ENCODE measurements around the gene MEDAG.
"Not testable (repeated sequence)": the region's sequence is repeated elsewhere in the genome, so short reads cannot be mapped to it uniquely, and the experiment has no call there.

Gene MEDAG

DNA sequence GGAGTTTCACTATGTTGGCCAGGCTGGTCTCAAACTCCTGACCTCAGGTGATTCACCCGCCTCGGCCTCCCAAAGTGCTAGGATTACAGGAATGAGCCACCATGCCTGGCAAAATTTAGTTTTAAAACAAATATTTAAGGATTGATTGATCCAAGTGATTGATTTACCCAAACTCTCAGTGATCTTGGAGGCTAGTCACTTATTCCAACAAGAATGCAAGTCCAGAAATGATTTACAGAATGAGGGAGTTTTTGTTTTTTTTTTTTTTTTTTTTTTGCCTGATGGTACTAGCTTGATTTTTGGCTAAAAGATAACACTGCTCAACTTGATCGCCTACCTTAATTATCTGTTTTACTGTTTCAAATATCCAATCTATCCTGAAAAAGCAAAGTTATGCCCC lies 20.7 kb downstream of the MEDAG start:
- DNase-seq (ENCODE audit: low read depth) = no peak
- TF ChIP-seq, protein P1, sequence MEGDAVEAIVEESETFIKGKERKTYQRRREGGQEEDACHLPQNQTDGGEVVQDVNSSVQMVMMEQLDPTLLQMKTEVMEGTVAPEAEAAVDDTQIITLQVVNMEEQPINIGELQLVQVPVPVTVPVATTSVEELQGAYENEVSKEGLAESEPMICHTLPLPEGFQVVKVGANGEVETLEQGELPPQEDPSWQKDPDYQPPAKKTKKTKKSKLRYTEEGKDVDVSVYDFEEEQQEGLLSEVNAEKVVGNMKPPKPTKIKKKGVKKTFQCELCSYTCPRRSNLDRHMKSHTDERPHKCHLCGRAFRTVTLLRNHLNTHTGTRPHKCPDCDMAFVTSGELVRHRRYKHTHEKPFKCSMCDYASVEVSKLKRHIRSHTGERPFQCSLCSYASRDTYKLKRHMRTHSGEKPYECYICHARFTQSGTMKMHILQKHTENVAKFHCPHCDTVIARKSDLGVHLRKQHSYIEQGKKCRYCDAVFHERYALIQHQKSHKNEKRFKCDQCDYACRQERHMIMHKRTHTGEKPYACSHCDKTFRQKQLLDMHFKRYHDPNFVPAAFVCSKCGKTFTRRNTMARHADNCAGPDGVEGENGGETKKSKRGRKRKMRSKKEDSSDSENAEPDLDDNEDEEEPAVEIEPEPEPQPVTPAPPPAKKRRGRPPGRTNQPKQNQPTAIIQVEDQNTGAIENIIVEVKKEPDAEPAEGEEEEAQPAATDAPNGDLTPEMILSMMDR (IDR thresholded peaks at IDR 0.05; ENCODE audit: low read length, missing control alignments) = no peak
- no peak overlapping the region for H3K4me3 ChIP-seq (replicated peaks; ENCODE audit: low read depth, low read length)

DNA sequence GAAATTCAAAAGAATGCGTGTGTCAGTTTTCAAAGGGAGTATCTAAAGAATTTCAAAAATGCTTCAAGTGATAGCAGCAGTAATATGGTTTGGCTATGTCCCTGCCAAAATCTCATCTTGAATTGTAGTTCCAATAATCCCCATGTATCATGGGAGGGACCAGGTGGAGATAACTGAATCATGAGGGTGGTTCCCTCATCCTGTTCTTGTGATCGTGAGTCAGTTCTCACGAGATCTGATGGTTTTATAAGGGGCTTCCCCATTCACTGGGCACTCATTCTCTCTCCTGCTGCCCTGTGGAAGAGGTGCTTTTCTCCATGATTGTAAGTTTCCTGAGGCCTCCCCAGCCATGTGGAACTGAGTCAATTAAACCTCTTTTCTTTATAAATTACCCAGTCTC lies 21.1 kb downstream of the MEDAG start:
- H3K4me3 ChIP-seq (replicated peaks; ENCODE audit: low read depth, low read length) = not testable (repeated sequence)
- DNase-seq (ENCODE audit: low read depth) = peak; percentile 64

DNA sequence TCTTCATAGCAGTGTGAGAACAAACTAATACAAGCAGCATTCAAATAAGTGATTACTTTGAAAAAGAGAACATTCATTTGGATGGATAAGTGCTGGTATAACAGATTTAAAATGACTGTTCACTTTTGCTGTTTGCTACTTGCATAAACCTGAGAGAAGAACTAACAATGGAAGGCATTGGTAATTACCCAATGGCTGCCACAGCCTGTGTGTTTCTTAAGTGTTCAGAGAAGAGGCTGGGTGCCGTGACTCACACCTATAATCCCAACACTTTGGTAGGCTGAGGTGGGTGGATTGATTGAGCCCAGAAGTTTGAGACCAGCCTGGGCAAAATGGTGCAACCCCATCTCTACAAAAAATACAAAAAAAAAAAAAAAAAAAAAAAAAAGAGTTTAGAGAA lies 21.5 kb downstream of the MEDAG start:
- no peak overlapping the region for H3K4me3 ChIP-seq (replicated peaks; ENCODE audit: low read depth, low read length)
- no peak for DNase-seq (ENCODE audit: low read depth)
- TF ChIP-seq, protein P1 (IDR thresholded peaks at IDR 0.05; ENCODE audit: low read length, missing control alignments) = no peak

GRCh38 chr13:30928978-30929377 lies 22.9 kb downstream of the MEDAG start:
- DNase-seq (ENCODE audit: low read depth) = no peak
- TF ChIP-seq, protein P1 (IDR thresholded peaks at IDR 0.05; ENCODE audit: low read length, missing control alignments) = no peak
- no peak overlapping the region for H3K4me3 ChIP-seq (replicated peaks; ENCODE audit: low read depth, low read length)

- DNase-seq (ENCODE audit: low read depth) = no peak
- H3K4me3 ChIP-seq (replicated peaks; ENCODE audit: low read depth, low read length) = no peak within 1 kb of the TSS
- TF ChIP-seq, protein P1 (IDR thresholded peaks at IDR 0.05; ENCODE audit: low read length, missing control alignments) = no peak
Observed at GRCh38 chr13:30932481-30933353, 26.6 kb downstream of the MEDAG start, which contains the start of gene TEX26. TSS of gene TEX26 (plus strand) at chr13:30932656. CDS start at chr13:30932716, 60 bp downstream.

- H3K4me3 ChIP-seq (replicated peaks; ENCODE audit: low read depth, low read length) = no peak overlapping the region
- TF ChIP-seq, protein P1 (IDR thresholded peaks at IDR 0.05; ENCODE audit: low read length, missing control alignments) = no peak
- DNase-seq (ENCODE audit: low read depth) = no peak
Observed at GRCh38 chr13:30933354-30933670, 27.2 kb downstream of the MEDAG start.

DNA sequence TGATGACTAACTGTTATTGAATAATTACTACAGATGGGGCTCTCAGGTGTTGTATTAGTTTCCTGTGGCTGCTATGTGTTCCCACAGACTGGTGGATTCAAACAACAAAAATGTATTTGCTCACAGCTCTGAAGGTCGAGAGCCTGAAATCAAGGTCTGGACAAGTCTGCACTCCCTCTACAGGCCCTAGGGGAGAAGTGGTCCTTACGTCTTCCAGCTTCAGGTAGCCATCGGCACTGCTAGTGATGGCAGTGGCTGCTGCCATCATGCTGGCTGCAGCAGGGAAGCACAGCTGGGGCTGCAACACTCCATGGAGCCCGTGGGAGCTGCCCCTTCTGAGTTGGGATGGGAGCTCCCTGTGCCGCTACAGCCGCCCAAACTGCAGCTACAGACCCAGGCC lies 28.3 kb downstream of the MEDAG start:
- TF ChIP-seq, protein P1 (IDR thresholded peaks at IDR 0.05; ENCODE audit: low read length, missing control alignments) = peak; percentile 16
- H3K4me3 ChIP-seq (replicated peaks; ENCODE audit: low read depth, low read length) = no peak overlapping the region
- DNase-seq (ENCODE audit: low read depth) = no peak
